ENCODE data around the gene DCDC1. TPM values are rescaled to one million over a fixed set of nuclear protein-coding genes. Genes with fewer than 3 reads are reported as not detected.

The DCDC1 gene
- total RNA-seq, 1 experiment from 2014 or later, result 0.59 TPM

DNA sequence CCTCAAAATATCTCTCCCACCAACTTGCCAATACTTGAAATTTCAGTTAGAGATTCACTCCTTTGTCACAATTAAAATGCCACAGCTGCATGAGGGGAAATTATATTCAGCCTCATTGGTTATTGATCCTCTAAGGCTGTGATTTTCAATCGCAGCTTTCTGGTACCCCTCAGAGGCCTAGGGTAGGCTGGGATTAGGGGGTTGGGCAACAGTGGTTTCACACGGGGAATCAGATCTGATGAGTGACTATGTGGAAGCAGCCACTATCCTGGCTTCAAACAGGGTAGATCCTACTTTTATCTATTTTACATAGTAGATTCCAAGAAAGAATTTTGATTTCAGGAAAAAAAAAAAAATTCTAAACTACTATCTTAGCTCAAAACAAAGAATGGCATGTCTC lies 252.5 kb downstream of the DCDC1 start:
- DNase-seq, result no peak
- H3K36me3 ChIP-seq (replicated peaks; ENCODE audit: control insufficient read depth, insufficient read depth, low read length), result no peaks in the 10 kb centered on the region
- H3K4me3 ChIP-seq (ENCODE audit: insufficient read depth, low read depth, low read length), result no peak overlapping the region
- no peaks in the 10 kb centered on the region for H3K27me3 ChIP-seq (ENCODE audit: control insufficient read depth, insufficient read depth, low read length)

DNA sequence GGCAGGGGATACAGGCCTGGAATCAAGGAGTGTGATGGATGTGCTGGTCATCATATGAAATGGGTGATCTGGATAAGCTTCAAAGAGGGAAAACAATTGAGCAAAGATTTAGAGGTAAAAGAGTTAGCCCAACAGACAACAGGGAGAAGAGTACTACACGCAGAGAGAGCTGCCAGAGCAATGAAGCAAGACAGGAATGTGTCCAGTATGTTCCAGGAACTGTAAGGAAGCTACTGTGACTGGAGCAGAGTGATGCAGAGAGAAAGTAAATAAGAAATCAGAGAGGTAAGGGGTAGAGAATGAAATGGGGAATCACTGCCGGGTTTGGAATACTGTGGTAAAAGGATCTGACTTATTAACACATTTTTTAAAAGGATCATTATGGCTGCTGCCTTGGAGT lies 255.1 kb downstream of the DCDC1 start:
- H3K4me3 ChIP-seq (ENCODE audit: insufficient read depth, low read depth, low read length), result no peak overlapping the region

GRCh38 chr11:31110830-31111229 lies 258.7 kb downstream of the DCDC1 start:
- Histone ChIP-seq H3K36me3 (replicated peaks; ENCODE audit: control insufficient read depth, insufficient read depth, low read length) (no peaks in the 10 kb centered on the region), H3K4me3 (ENCODE audit: insufficient read depth, low read depth, low read length) (no peak overlapping the region), H3K27me3 (ENCODE audit: control insufficient read depth, insufficient read depth, low read length) (no peaks in the 10 kb centered on the region)
- DNase-seq, result no peak

More for the DNA sequence above, 255.1 kb downstream of the DCDC1 start:
- no peaks in the 10 kb centered on the region for H3K36me3 ChIP-seq (replicated peaks; ENCODE audit: control insufficient read depth, insufficient read depth, low read length)
- no peaks in the 10 kb centered on the region for H3K27me3 ChIP-seq (ENCODE audit: control insufficient read depth, insufficient read depth, low read length)
- no peak for DNase-seq

- H3K4me3 ChIP-seq (ENCODE audit: insufficient read depth, low read depth, low read length), result no peak overlapping the region
- no peak for DNase-seq
- no peaks in the 10 kb centered on the region for H3K36me3 ChIP-seq (replicated peaks; ENCODE audit: control insufficient read depth, insufficient read depth, low read length)
Observed at GRCh38 chr11:31109446-31109845, 260.1 kb downstream of the DCDC1 start.

GRCh38 chr11:31107649-31108048 lies 261.9 kb downstream of the DCDC1 start:
- no peak overlapping the region for H3K4me3 ChIP-seq (ENCODE audit: insufficient read depth, low read depth, low read length)
- no peak for DNase-seq
- H3K27me3 ChIP-seq (ENCODE audit: control insufficient read depth, insufficient read depth, low read length), result no peaks in the 10 kb centered on the region
- no peaks in the 10 kb centered on the region for H3K36me3 ChIP-seq (replicated peaks; ENCODE audit: control insufficient read depth, insufficient read depth, low read length)

More at GRCh38 chr11:31109446-31109845, 260.1 kb downstream of the DCDC1 start:
- H3K27me3 ChIP-seq (ENCODE audit: control insufficient read depth, insufficient read depth, low read length), result no peaks in the 10 kb centered on the region

- Histone ChIP-seq H3K36me3 (replicated peaks; ENCODE audit: control insufficient read depth, insufficient read depth, low read length) (no peaks in the 10 kb centered on the region), H3K4me3 (ENCODE audit: insufficient read depth, low read depth, low read length) (no peak overlapping the region), H3K27me3 (ENCODE audit: control insufficient read depth, insufficient read depth, low read length) (no peaks in the 10 kb centered on the region)
- DNase-seq, result peak; percentile 22
Observed at GRCh38 chr11:31106968-31107576, 262.5 kb downstream of the DCDC1 start.

- Histone ChIP-seq H3K4me3 (ENCODE audit: insufficient read depth, low read depth, low read length) (no peak overlapping the region), H3K36me3 (replicated peaks; ENCODE audit: control insufficient read depth, insufficient read depth, low read length) (no peaks in the 10 kb centered on the region), H3K27me3 (ENCODE audit: control insufficient read depth, insufficient read depth, low read length) (no peaks in the 10 kb centered on the region)
- DNase-seq, result no peak
Observed at GRCh38 chr11:31106326-31106725, 263.2 kb downstream of the DCDC1 start.

DNA sequence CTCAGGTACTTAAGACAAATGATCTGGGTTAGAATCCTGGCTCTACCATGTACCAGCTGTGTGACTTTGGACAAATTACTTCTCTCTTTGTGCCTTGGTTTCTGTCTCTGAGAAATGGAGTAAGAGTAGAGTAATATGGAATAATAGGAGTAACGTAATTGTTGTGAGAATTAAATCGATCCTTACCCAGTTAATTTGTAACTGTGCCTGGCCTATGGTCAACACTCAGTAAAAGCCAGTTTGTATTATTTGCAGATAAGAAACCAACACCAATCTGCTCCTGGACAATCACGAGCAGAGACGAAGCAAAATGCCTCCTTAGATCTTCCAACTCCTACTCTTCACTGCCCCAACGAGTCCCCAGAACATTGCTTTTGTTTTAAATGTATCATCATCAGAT lies 266.7 kb downstream of the DCDC1 start:
- no peaks in the 10 kb centered on the region for H3K36me3 ChIP-seq (replicated peaks; ENCODE audit: control insufficient read depth, insufficient read depth, low read length)
- no peak for DNase-seq

DNA sequence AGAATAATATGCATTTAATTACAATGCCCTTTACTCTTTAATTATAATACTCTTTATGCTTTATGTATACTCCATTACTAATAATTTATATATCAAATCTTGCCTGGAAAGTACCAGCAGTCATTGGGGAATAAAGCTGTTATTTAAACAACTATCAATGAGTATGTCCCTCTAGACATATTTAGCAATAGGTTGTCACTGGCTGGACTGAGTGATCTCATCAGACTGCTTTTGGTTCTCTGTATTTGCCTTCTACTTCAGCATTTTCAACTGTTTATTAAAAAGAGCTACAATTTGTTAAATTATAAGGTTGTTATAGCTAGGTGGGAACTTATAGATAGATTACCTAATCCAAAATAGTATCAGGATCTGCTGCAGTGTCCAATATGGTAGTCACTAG lies 267.2 kb downstream of the DCDC1 start:
- Histone ChIP-seq H3K36me3 (replicated peaks; ENCODE audit: control insufficient read depth, insufficient read depth, low read length) (no peaks in the 10 kb centered on the region), H3K27me3 (ENCODE audit: control insufficient read depth, insufficient read depth, low read length) (no peaks in the 10 kb centered on the region), H3K4me3 (ENCODE audit: insufficient read depth, low read depth, low read length) (no peak overlapping the region)
- no peak for DNase-seq

More for the DNA sequence above, 266.7 kb downstream of the DCDC1 start:
- Histone ChIP-seq H3K27me3 (ENCODE audit: control insufficient read depth, insufficient read depth, low read length) (no peaks in the 10 kb centered on the region), H3K4me3 (ENCODE audit: insufficient read depth, low read depth, low read length) (no peak overlapping the region)

- Histone ChIP-seq H3K27me3 (ENCODE audit: control insufficient read depth, insufficient read depth, low read length) (no peaks in the 10 kb centered on the region), H3K36me3 (replicated peaks; ENCODE audit: control insufficient read depth, insufficient read depth, low read length) (no peaks in the 10 kb centered on the region), H3K4me3 (ENCODE audit: insufficient read depth, low read depth, low read length) (no peak overlapping the region)
- no peak for DNase-seq
Observed at GRCh38 chr11:31096191-31096805, 273.2 kb downstream of the DCDC1 start.

- Histone ChIP-seq H3K36me3 (replicated peaks; ENCODE audit: control insufficient read depth, insufficient read depth, low read length) (no peaks in the 10 kb centered on the region), H3K27me3 (ENCODE audit: control insufficient read depth, insufficient read depth, low read length) (no peaks in the 10 kb centered on the region), H3K4me3 (ENCODE audit: insufficient read depth, low read depth, low read length) (no peak overlapping the region)
- DNase-seq, result no peak
Observed at GRCh38 chr11:31092638-31093037, 276.9 kb downstream of the DCDC1 start.

DNA sequence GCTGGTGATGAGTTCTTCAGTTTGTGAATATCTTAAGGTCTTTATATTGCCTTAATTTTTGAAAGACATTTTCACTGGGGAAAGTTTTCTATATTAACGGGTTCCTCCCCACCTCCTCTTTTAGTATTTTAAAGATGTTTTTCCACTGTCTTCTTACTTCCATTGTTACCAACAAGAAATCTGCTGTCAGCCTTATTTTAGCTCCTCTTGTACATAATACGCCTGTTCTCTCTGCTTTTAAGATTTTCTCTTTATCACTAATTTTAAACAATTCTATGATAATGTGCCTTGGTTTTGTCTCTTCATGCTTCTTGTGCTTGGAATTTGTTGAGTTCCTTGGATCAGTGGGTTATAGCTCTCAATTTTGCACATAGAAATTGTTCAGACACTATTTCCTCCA lies 280.4 kb downstream of the DCDC1 start:
- no peak for DNase-seq
- no peaks in the 10 kb centered on the region for H3K36me3 ChIP-seq (replicated peaks; ENCODE audit: control insufficient read depth, insufficient read depth, low read length)
- no peak overlapping the region for H3K4me3 ChIP-seq (ENCODE audit: insufficient read depth, low read depth, low read length)
- H3K27me3 ChIP-seq (ENCODE audit: control insufficient read depth, insufficient read depth, low read length), result no peaks in the 10 kb centered on the region

GRCh38 chr11:31069447-31070205 lies 299.9 kb downstream of the DCDC1 start:
- DNase-seq, result no peak
- Histone ChIP-seq H3K27me3 (ENCODE audit: control insufficient read depth, insufficient read depth, low read length) (no peaks in the 10 kb centered on the region), H3K36me3 (replicated peaks; ENCODE audit: control insufficient read depth, insufficient read depth, low read length) (no peaks in the 10 kb centered on the region), H3K4me3 (ENCODE audit: insufficient read depth, low read depth, low read length) (no peak overlapping the region)

DNA sequence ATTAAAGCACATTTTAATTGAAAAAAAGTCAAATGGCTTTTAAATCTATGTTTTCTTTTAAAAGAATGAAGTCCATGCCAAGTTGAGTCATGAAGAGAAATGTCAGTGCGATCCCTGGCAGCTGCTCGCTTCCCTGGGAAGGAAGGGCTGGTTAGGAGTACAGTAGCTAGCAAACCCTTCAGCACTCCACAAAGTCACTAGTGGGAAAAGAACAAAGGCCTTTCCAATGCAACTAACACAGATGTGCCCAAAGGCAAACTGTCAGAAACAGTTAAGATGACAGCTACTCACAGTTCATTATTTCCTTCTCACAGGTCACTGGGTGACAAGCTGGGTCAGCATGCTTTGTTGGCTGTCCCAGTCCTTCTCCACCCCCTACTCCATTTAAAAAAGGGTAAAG lies 308.7 kb downstream of the DCDC1 start:
- Histone ChIP-seq H3K27me3 (ENCODE audit: control insufficient read depth, insufficient read depth, low read length) (no peaks in the 10 kb centered on the region), H3K36me3 (replicated peaks; ENCODE audit: control insufficient read depth, insufficient read depth, low read length) (no peaks in the 10 kb centered on the region), H3K4me3 (ENCODE audit: insufficient read depth, low read depth, low read length) (no peak overlapping the region)
- no peak for DNase-seq

GRCh38 chr11:31059529-31059928 lies 310.0 kb downstream of the DCDC1 start:
- H3K27me3 ChIP-seq (ENCODE audit: control insufficient read depth, insufficient read depth, low read length), result no peaks in the 10 kb centered on the region
- no peaks in the 10 kb centered on the region for H3K36me3 ChIP-seq (replicated peaks; ENCODE audit: control insufficient read depth, insufficient read depth, low read length)
- no peak overlapping the region for H3K4me3 ChIP-seq (ENCODE audit: insufficient read depth, low read depth, low read length)
- DNase-seq, result no peak
